ENCODE measurements around the gene CNPY3.
"Not testable (repeated sequence)": the region's sequence is repeated elsewhere in the genome, so short reads cannot be mapped to it uniquely, and the experiment has no call there.

Gene CNPY3

DNA sequence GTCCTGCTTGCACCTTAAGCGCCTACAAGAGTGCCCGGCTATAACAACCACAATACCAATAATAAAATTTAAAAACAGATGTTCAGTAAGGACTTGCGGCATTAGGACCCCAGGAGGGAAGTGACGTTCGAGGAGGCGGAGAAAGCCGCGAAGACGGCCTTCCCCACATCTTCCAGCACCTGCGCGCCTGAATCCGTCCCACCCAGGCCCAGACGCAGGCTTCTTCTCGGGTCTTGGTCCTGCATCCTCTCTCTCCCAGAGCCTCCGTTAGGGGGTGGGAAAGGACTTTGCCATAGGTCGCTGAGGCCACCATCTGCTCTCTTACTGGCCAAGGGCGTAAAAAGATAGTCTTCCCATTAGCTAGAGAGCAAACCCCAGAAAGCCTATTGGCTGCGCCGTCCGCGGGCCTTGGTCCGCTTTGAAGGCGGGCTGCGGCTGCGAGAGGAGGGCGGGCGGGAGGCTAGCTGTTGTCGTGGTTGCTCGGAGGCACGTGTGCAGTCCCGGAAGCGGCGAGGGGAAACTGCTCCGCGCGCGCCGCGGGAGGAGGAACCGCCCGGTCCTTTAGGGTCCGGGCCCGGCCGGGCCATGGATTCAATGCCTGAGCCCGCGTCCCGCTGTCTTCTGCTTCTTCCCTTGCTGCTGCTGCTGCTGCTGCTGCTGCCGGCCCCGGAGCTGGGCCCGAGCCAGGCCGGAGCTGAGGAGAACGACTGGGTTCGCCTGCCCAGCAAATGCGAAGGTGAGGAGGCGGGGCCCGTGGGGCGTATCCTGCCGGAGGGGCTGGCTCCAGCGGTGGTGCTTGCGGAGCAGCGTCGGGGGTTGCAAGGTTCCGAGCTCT, at the start of gene CNPY3:
Gene CNPY3, plus strand, starts transcription at position 495 of the 835 bp plus-strand sequence. Its CDS starts 91 bp downstream, at position 586.
- peak; percentile 94 for DNase-seq

DNA sequence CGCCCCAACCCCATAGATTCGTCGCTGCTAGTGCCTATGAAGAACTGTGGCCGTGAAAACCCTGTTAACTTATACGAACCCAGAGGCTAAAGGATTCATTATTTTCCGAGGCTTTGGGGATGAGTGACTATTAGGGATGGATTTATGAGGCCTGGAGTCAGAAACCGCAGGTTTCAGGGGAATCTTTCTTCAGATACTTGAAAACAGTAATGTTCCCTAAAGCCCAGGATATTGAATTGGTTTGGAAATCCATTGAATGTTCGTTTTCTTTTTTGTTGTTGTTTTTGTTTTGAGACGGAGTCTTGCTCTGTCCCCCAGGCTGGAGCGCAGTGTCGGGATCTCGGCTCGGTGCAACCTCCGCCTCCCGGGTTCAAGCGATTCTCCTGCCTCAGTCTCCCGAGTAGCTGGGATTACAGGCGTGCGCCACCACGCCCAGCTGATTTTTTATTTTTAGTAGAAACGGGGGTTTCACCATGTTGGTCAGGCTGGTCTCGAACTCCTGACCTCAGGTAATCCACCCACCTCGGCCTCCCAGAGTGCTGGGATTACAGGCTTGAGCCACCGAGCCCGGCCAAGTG, 49.0 kb upstream of the CNPY3 start:
- DNase-seq = not testable (repeated sequence)

DNA sequence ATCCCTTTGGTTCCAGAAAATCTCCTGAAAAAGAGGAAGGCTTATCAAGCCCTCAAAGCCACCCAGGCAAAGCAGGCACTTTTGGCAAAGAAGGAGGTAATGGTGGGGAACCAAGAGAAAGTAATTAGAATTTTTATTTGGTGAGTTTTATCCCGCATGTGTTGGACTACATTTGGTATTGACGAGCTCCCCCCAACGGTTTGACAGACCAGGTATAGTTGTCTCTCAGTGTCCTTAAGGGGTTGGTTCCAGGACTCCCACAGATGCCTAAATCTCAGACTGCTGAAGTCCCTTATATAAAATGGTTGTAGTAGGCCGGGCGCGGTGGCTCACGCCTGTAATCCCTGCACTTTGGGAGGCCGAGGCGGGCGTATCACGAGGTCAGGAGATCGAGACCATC, 48.4 kb upstream of the CNPY3 start:
- not testable (repeated sequence) for DNase-seq

GRCh38 chr6:42885702-42886101, 43.6 kb upstream of the CNPY3 start:
- no peak for DNase-seq

DNA sequence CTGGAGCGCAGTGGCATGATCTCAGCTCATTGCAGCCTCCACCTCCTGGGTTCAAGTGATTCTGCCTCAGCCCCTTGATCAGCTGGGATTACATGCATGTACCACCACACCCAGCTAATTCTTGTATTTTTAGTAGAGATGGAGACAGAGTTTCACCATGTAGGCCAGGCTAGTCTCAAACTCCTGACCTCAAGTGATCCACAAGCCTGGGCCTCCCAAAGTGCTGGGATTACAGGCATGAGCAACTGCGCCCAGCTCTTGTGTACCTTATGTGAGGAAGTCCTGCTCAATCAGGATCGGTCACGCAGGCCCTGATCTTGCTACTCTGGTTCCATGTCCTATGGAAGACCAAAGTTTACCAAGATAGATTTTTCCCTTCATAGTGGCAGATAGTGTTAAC, 41.1 kb upstream of the CNPY3 start:
- not testable (repeated sequence) for DNase-seq

DNA sequence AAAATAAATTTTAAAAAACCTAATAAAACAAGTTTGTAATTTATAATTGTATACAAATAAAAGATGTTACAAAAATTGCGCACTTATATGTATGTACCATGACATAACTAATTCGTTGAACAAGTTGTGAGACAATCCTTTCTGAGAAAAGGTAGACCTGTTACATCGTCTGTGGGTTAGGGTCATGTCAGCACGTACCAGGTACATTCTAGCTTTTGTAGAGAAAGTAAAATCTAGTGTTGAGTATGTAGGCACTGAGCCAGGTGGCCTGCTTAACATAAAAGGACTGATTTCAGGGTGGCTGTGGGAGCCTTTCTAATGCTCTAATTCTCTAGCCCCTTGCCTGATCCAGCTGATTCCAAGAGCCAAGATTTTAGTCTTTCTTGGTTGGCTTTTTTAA, 39.5 kb upstream of the CNPY3 start:
- DNase-seq = peak; percentile 15

DNA sequence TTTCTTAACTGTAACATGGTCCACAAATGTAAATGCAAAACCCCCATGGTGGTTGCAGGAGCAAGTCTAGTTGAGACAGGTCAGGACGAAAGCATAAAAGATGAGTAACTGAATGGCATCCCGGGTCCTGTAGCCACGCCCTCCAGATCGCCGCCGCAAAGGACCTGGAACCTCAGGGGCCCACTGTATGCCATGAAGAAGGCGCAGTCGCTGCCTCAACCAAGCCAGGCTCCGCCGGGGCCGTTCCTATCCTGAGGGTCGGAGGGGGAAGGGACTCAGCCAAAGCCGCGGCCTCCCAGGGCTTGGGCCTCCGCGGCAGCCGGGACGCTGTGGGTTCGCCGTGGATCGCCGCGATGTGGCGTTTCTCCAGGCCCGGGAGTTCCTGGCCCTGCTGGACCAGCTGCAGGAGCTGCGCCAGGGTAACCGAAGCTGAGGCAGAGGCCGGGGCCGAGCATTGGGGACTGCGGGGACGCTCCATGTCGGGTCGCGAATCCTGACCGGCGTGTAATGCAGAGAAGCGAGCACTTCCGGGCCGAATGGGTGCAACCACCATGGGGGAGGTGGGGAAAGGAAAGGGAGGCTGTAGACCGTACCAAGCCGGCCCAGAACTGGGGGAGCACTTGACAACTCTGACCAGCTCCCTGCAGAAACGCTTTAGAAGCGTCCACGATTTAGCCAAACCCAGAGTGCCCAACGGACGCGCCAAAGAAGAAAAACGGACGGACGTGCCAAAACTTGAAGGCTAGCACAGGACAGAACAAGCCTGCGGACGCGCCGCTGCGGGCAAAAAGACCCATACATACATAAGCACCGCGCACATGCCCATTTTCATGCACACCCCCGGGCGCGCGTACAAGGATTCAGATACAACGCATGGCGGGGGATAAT, 38.7 kb upstream of the CNPY3 start:
- peak; percentile 91 for DNase-seq

GRCh38 chr6:42891199-42891722, 38.0 kb upstream of the CNPY3 start:
- DNase-seq = no peak

DNA sequence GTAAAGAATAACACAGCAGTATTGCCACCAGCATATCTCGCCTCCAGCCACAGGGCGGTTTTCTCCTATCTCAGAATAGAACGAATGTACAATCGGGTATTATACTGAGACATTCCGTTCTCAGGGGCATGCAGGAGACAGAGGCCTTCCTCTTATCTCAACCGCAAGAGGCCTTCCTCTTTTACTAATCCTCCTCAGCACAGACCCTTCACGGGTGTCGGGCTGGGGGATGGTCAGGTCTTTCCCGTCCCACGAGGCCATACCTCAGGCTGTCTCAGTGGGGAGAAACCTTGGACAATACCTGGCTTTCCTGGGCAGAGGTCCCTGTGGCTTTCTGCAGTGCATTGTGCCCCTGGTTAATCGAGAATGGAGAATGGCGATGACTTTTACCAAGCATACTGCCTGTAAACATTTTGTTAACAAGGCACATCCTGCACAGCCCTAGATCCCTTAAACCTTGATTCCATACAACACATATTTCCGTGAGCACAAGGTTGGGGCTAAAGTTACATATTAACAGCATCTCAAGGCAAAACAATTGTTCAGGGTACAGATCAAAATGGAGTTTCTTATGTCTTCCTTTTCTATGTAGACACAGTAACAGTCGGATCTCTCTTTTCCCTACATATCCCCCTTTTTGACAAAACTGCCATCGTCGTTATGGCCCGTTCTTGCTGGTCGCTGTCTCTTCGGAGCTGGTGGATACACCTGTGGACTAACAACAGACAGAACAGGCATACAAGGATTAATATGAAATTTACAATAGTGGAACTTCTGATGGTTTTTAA, 35.0 kb upstream of the CNPY3 start:
- DNase-seq = not testable (repeated sequence)

GRCh38 chr6:42896178-42896719, 33.0 kb upstream of the CNPY3 start:
- DNase-seq = no peak

DNA sequence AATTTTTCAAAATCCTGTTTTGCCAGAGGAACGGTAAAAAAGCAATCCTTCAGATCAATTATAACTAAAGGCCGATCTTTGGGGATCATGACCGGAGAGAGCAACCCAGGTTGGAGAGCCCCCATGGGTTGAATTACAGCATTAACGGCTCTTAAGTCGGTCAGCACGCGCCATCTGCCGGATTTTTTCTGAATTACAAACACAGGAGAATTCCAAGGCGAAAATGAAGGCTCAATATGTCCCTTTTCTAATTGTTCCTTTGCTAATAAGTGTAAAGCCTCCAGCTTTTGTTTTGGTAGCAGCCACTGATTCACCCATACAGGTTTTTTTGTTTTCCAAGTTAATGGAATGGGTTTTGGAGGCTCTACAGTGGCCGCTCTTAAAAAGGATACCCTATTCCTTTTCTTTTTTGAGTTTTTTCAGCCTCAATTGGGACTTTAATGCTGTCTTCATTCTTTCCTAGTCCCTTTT, 30.4 kb upstream of the CNPY3 start:
- DNase-seq = peak; percentile 64

DNA sequence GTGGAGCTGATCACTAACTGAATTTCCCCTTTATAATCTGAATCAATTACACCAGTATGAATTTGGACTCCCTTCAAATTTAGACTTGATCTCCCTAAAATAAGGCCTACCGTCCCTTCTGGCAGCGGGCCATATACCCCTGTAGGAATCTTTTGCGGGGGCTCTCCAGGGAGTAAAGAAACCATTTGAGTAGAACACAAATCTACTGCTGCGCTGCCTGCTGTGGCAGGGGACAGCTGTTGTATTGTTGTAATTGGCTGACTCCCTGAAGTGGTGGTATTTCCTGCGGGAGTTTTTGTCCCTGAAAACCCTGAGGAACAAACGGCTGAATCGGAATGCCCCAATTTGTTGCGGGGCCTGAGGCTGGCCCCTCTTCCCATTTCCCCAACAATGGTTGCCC, 29.4 kb upstream of the CNPY3 start:
- no peak for DNase-seq

- peak; percentile 58 for DNase-seq
Measured at GRCh38 chr6:42901538-42901957, 27.7 kb upstream of the CNPY3 start.

DNA sequence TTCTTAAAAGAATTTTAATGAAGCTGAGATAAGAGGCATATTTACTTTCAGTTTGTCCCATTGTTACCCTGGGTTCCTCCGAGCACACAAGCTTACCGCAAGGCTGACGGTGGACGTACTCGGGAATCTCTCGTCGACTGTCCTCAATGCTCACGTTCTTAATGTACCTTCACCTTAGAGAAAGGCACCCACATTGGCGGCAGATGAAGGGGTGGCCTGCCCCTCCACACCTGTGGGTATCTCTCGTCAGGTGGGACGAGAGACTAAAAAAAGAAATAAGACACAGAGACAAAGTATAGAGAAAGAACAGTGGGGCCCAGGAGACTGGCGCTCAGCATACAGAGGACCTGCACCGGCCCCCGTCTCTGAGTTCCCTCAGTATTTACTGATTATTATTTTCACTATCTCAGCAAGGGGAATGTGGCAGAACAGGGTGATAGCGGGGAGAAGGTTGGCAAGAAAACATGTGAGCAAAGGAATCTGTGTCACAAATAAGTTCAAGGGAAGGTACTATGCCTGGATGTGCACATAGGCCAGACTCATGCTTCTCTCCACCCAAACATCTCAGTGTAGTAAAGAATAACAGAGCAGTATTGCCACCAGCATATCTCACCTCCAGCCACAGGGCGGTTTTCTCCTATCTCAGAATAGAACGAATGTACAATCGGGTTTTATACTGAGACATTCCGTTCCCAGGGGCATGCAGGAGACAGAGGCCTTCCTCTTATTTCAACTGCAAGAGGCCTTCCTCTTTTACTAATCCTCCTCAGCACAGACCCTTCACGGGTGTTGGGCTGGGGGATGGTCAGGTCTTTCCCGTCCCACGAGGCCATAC, 26.6 kb upstream of the CNPY3 start:
- not testable (repeated sequence) for DNase-seq

DNA sequence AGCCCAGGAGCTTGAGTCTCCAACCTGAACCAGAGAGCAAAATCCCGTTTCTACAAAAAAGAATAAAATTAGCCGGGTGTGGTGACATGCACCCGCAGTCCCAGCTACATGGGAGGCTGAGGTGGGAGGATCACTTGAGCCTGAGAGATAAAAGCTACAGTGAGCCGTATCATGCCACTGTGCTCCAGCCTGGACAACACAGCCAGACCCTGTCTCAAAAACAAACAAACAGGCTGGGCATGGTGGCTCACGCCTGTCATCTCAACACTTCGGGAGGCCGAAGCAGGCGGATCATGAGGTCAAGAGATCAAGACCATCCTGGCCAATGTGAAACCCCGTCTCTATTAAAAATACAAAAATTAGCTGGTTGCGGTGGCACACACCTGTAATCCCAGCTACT, 24.8 kb upstream of the CNPY3 start:
- no peak for DNase-seq

- no peak for DNase-seq
Measured at GRCh38 chr6:42907336-42907735, 21.9 kb upstream of the CNPY3 start.

GRCh38 chr6:42909835-42910234, 19.4 kb upstream of the CNPY3 start:
- no peak for DNase-seq

GRCh38 chr6:42911171-42912021, 17.9 kb upstream of the CNPY3 start:
- DNase-seq = no peak

DNA sequence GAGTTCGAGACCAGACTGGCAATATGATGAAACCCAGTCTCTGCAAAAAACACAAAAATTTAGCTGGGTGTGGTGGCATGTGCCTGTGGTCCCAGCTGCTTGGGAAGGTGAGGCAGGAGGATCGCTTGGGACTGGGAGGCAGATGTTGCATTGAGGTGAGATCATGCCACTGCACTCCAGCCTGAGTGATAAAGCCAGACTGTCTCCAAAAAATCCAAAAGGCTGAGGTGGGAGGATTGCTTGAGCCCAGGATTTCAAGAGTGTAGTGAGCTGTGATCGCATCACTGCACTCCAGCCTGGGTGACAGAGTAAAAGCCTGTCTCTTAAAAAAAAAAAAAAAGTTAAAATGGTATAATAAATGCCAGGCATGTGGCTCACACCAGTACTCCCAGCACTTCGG, 14.7 kb upstream of the CNPY3 start:
- no peak for DNase-seq

- no peak for DNase-seq
Measured at GRCh38 chr6:42915732-42916131, 13.5 kb upstream of the CNPY3 start, which contains the start of gene PTCRA. Gene PTCRA (plus strand): TSS chr6:42916053. CDS start chr6:42916070, 17 bp downstream.
